HG02571 (cell line): ENCODE results near the gene SCAF1.

Experiments used
- ATAC-seq: cut with Tn5 transposase; IDR thresholded peaks from one replicate; pipeline ENCODE4 v1.9.1; 2021; ENCODE audit warnings: mild to moderate bottlenecking, moderate library complexity; ENCODE audit not compliant: unreplicated experiment

Gene SCAF1

DNA sequence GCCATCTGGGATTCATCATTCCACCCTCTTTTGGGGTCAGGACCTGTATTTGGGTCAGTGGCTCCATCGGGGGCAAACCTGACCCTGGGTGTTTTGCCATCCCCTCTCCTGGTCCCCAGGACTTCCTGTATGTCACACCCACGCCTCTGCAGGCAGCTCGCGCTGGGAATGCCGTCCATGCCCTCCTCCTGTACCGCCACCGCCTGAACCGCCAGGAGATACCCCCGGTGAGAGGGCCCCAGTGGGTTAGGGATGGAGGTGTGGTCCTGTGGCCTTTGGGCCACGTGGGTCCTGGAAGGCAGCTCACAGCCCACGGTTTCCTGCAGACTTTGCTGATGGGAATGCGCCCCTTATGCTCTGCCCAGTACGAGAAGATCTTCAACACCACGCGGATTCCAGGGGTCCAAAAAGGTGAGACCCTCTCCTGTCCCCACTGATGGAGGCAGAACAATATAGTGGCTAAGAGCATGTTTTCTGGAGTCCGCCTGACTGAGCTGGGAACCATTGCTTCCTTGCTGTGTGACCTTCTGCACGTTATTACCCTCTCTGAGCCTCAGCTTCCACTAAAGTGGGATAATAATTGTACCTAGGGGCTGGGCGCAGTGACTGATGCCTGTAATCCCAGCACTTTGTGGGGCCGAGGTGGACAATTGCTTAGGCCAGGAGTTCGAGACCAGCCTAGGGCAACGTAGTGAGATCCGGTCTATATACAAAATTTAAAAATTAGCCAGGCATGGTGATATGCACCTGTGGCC is 63.1 kb downstream of the SCAF1 start:
- ATAC-seq = no peak

DNA sequence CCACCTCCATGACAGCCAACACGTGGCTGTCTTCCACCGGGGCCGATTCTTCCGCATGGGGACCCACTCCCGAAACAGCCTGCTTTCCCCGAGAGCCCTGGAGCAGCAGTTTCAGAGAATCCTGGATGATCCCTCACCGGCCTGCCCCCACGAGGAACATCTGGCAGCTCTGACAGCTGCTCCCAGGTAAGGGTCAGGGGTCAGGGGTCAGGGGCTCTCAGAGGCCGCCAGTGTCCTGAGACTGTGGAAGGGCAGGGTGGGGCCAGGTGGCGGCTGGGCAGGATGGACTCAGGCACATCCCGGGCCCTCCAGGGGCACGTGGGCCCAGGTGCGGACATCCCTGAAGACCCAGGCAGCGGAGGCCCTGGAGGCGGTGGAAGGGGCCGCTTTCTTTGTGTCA is 63.9 kb downstream of the SCAF1 start:
- ATAC-seq = no peak
